Vagina (tissue), 2 donors: ENCODE results near the gene PABPC1L. TPM values are rescaled to one million over a fixed set of nuclear protein-coding genes. Genes with fewer than 3 reads are reported as not detected.
A peak's percentile ranks its signal among the peaks of the same experiment; 100 is the strongest.

ENCODE experiments used
- DNase-seq, 2 donors: peaks; one replicate each; pipeline ENCODE4 v3.0.0-alpha.2; 2017; ENCODE audit errors: extremely low spot score in 2 of 2
- H3K27ac ChIP-seq: fragments of 200-600 bp; sonication (generic); one replicate; pipeline ENCODE4 v1.5.1; 2019
- H3K27me3 ChIP-seq: fragments of 200-600 bp; sonication (generic); one replicate; pipeline ENCODE4 v1.5.1; 2019
- H3K36me3 ChIP-seq, 2 donors: fragments of 200-600 bp; sonication (generic); one replicate each; pipeline ENCODE4 v1.5.1; 2017 to 2019
- H3K4me1 ChIP-seq: fragments of 200-600 bp; sonication (generic); one replicate; pipeline ENCODE4 v1.5.1; 2019
- H3K4me3 ChIP-seq, 2 donors: fragments of 200-600 bp; sonication (generic); 1 replicate in 1 of 2; 2 replicates in 1 of 2; pipeline ENCODE4 v1.5.1; 2016 to 2019
- H3K9me3 ChIP-seq: fragments of 200-600 bp; sonication (generic); one replicate; pipeline ENCODE4 v1.5.1; 2019
- CTCF ChIP-seq, 3 experiments: fragments of 450-650 bp in 2 of 3; fragments of 200-600 bp in 1 of 3; sonication (generic) in 1 of 3; IDR thresholded peaks; one replicate each; pipeline ENCODE4 v1.5.1; 2017 to 2019; ENCODE audit warnings: antibody characterized with exemption in 3 of 3, mild to moderate bottlenecking in 2 of 3, moderate library complexity in 2 of 3
- POLR2A ChIP-seq, 2 donors: fragments of 450-650 bp; IDR thresholded peaks; one replicate each; pipeline ENCODE4 v1.6.1; 2017; ENCODE audit warnings: antibody characterized with exemption in 2 of 2, mild to moderate bottlenecking in 2 of 2, moderate library complexity in 2 of 2
- POLR2AphosphoS5 ChIP-seq, 2 donors: sonication (generic); formaldehyde crosslinking; IDR thresholded peaks; one replicate each; pipeline ENCODE4 v1.9.0; 2017; ENCODE audit warnings: antibody characterized with exemption in 2 of 2, mild to moderate bottlenecking in 2 of 2, low read depth in 1 of 2; ENCODE audit not compliant: insufficient read depth in 1 of 2
- intact Hi-C: fragments of 100-400 bp; cut with DNase I; formaldehyde crosslinking; loops from one replicate; pipeline ENCODE4 v1.15.1; 2023
- total RNA-seq: library from RNA; depleted of rRNA; stranded (reverse); fragments of >200 nt; gene quantifications from one replicate; pipeline ENCODE4 v1.2.3, GENCODE V29; 2016

The PABPC1L gene
- total RNA-seq, 1 donor from 2014 or later: 19.6 TPM

- no peak for DNase-seq
- TF ChIP-seq POLR2A (IDR thresholded peaks at IDR 0.05): no peak
- peak in 1 of 2 donors; percentile 67 for TF ChIP-seq POLR2AphosphoS5 (IDR thresholded peaks at IDR 0.05; ENCODE audit: insufficient read depth in 1 of 2, low read depth in 1 of 2)
- no peak for TF ChIP-seq CTCF (IDR thresholded peaks at IDR 0.05)
- Histone ChIP-seq H3K9me3 (no peaks in the 10 kb centered on the region), H3K27ac (peak overlapping the region; percentile 37), H3K27me3 (no peaks in the 10 kb centered on the region), H3K4me1 (peaks cover 70% of the 10 kb centered on the region), H3K36me3 (no peaks in the 10 kb centered on the region), H3K4me3 (no peak overlapping the region)
- intact Hi-C loops: no loop called here
Observed at GRCh38 chr20:44888226-44889103, 21.4 kb upstream of the PABPC1L start.

DNA sequence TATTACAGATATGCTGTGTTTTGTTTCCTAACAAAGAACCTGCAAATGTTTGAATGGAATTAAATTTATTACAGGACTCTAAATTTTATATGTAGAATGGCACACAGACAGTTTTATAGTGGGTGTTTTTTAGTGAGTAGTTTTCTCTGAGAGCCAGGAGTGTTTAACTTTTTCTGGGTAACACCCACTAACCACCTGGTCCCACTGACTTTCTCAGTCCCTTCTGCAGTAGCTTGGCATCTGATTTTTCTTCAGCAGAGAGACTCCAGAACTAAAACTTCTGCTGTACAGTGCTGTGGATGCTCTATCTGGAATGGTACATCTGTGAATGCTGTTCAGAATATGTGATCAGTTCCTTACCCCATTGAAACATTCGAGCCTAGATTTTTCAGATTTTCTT lies 18.0 kb upstream of the PABPC1L start:
- peaks cover 99% of the 10 kb centered on the region for H3K4me1 ChIP-seq
- intact Hi-C loops: no loop called here
- no peak overlapping the region for H3K4me3 ChIP-seq
- DNase-seq: no peak
- no peaks in the 10 kb centered on the region for H3K36me3 ChIP-seq
- H3K27me3 ChIP-seq: no peaks in the 10 kb centered on the region
- TF ChIP-seq POLR2A (IDR thresholded peaks at IDR 0.05): no peak
- H3K27ac ChIP-seq: no peak overlapping the region
- H3K9me3 ChIP-seq: no peaks in the 10 kb centered on the region

DNA sequence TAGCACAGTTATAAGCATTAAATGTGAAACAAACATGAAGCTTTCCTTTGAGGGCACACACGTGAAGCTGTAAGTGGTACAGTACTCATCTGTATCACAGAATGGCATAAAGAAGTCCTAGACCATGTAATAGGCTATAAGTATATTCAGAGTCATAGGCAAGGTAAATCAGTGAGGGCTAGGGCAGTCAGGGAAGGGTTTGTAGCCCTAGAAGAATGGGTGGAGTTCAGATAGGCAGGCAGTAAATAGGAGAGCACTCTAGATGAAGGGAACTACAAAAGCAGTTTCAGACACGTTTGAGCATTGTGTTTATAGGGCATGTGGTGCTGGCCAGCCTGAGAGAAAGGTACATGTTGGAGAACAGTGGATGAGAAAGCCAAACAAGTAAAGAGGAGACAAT lies 14.9 kb upstream of the PABPC1L start:
- intact Hi-C loops: no loop called here
- DNase-seq: no peak
- Histone ChIP-seq H3K27me3 (no peaks in the 10 kb centered on the region), H3K9me3 (no peaks in the 10 kb centered on the region), H3K36me3 (no peaks in the 10 kb centered on the region), H3K4me3 (no peak overlapping the region), H3K27ac (no peak overlapping the region), H3K4me1 (peaks cover 98% of the 10 kb centered on the region)
- no peak for TF ChIP-seq CTCF (IDR thresholded peaks at IDR 0.05)
- TF ChIP-seq POLR2A (IDR thresholded peaks at IDR 0.05): no peak
- TF ChIP-seq POLR2AphosphoS5 (IDR thresholded peaks at IDR 0.05; ENCODE audit: insufficient read depth in 1 of 2, low read depth in 1 of 2): no peak

- H3K9me3 ChIP-seq: no peaks in the 10 kb centered on the region
- intact Hi-C loops: no loop called here
- H3K4me1 ChIP-seq: peaks cover 93% of the 10 kb centered on the region
- TF ChIP-seq CTCF (IDR thresholded peaks at IDR 0.05): no peak
- TF ChIP-seq POLR2A (IDR thresholded peaks at IDR 0.05): no peak
- TF ChIP-seq POLR2AphosphoS5 (IDR thresholded peaks at IDR 0.05; ENCODE audit: insufficient read depth in 1 of 2, low read depth in 1 of 2): no peak
- no peaks in the 10 kb centered on the region for H3K27me3 ChIP-seq
- no peak overlapping the region for H3K4me3 ChIP-seq
- H3K36me3 ChIP-seq: peaks cover 0 to 2% of the 10 kb centered on the region in 2 donors
- no peak overlapping the region for H3K27ac ChIP-seq
- no peak for DNase-seq
Observed at GRCh38 chr20:44896583-44896982, 13.3 kb upstream of the PABPC1L start.

DNA sequence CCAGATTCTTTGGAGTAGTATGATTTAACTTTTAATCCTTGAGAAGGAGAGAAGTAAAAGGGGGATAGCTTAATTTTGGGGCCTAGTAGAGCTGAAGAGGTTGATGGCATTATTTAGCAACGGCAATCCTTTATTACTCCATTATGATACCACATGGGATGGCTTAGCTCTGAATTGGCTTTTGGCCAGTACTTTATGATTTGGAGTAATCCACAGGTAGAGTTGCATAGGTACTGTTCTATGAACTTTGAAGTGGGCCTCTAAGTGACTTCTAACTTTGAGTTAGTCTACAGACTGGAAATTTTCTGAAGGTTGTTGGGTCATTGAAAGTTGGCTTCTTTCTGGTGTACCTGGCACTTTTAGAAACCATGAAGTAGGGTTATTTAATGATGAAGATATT lies 12.7 kb upstream of the PABPC1L start:
- H3K27me3 ChIP-seq: no peaks in the 10 kb centered on the region
- peaks cover 88% of the 10 kb centered on the region for H3K4me1 ChIP-seq
- no peak for DNase-seq
- intact Hi-C loops: no loop called here
- H3K36me3 ChIP-seq: peaks cover 0 to 7% of the 10 kb centered on the region in 2 donors
- no peak overlapping the region for H3K4me3 ChIP-seq
- H3K9me3 ChIP-seq: no peaks in the 10 kb centered on the region
- no peak for TF ChIP-seq CTCF (IDR thresholded peaks at IDR 0.05)
- no peak for TF ChIP-seq POLR2A (IDR thresholded peaks at IDR 0.05)
- no peak for TF ChIP-seq POLR2AphosphoS5 (IDR thresholded peaks at IDR 0.05; ENCODE audit: insufficient read depth in 1 of 2, low read depth in 1 of 2)
- H3K27ac ChIP-seq: no peak overlapping the region
